Left ventricle myocardium superior (tissue), 1 donor: Measurements from ENCODE around the gene RNF128. TPM values are rescaled to one million over a fixed set of nuclear protein-coding genes. Genes with fewer than 3 reads are reported as not detected.
A peak's percentile ranks its signal among the peaks of the same experiment; 100 is the strongest.

Experiments used
- ATAC-seq: fragments of 200-7000 bp; cut with Tn5 transposase; one replicate; pipeline ENCODE4 v1.9.1; 2020; ENCODE audit warnings: mild to moderate bottlenecking, moderate library complexity
- DNase-seq: peaks from one replicate; pipeline ENCODE4 v3.0.0-alpha.2; 2020
- intact Hi-C: fragments of 100-400 bp; cut with micrococcal nuclease; formaldehyde crosslinking; loops from one replicate; pipeline ENCODE4 v1.11.0; 2022
- long read RNA-seq: library from polyadenylated mRNA; unstranded; transcript quantifications from one replicate; pipeline ENCODE4 v2.0.0, GENCODE V29; 2021
- total RNA-seq: library from RNA; stranded (reverse); fragmentation: NEBNext Ultra II Directional; extraction: Animal tissue kit (Norgen Biotek cat#: 25700); gene quantifications from one replicate; pipeline ENCODE4 v1.2.1, GENCODE V29; 2021
- donor health status: DM: no; HTN: yes; CAD: no; lungs with severe emphysema.

The RNF128 gene
- 0.15 TPM for total RNA-seq
- long read RNA-seq: 0 reads

GRCh38 chrX:106726485-106727437 lies at the start of gene RNF128:
Gene RNF128 (plus strand): TSS chrX:106726701. CDS start chrX:106726914, 213 bp downstream.
- peak; percentile 30 for DNase-seq
- ATAC-seq: peak; percentile 71
- intact Hi-C loops: no loop called here

- ATAC-seq (no peak), DNase-seq (no peak)
- intact Hi-C loops: no loop called here
These were observed 45.8 kb upstream of the RNF128 start for GRCh38 chrX:106680716-106681115.

GRCh38 chrX:106684207-106684606 lies 42.3 kb upstream of the RNF128 start:
- intact Hi-C loops: no loop called here
- DNase-seq (no peak), ATAC-seq (no peak)

- intact Hi-C loops: no loop called here
- ATAC-seq (no peak), DNase-seq (no peak)
These were observed 34.0 kb upstream of the RNF128 start for GRCh38 chrX:106692425-106693065.

- ATAC-seq (no peak), DNase-seq (no peak)
- intact Hi-C loops: no loop called here
These were observed 30.0 kb upstream of the RNF128 start for GRCh38 chrX:106696502-106696901.

- DNase-seq (no peak), ATAC-seq (no peak)
- intact Hi-C loops: no loop called here
These were observed 27.8 kb upstream of the RNF128 start for GRCh38 chrX:106698693-106699092.

- ATAC-seq: no peak
- intact Hi-C loops: no loop called here
- no peak for DNase-seq
These were observed 23.9 kb upstream of the RNF128 start for GRCh38 chrX:106702636-106703035.

GRCh38 chrX:106706466-106706865 lies 20.0 kb upstream of the RNF128 start:
- no peak for DNase-seq
- no peak for ATAC-seq
- intact Hi-C loops: no loop called here

- intact Hi-C loops: no loop called here
- ATAC-seq (peak; percentile 81), DNase-seq (no peak)
These were observed 18.6 kb upstream of the RNF128 start for GRCh38 chrX:106707771-106708454.

GRCh38 chrX:106710771-106711170 lies 15.7 kb upstream of the RNF128 start:
- intact Hi-C loops: no loop called here
- ATAC-seq (no peak), DNase-seq (no peak)

- no peak for ATAC-seq
- intact Hi-C loops: no loop called here
- DNase-seq: no peak
These were observed 15.1 kb upstream of the RNF128 start for GRCh38 chrX:106711375-106711774.

GRCh38 chrX:106716004-106716403 lies 10.5 kb upstream of the RNF128 start:
- intact Hi-C loops: no loop called here
- DNase-seq (no peak), ATAC-seq (no peak)

- ATAC-seq (no peak), DNase-seq (no peak)
- intact Hi-C loops: no loop called here
These were observed 10.0 kb upstream of the RNF128 start for GRCh38 chrX:106716463-106716862.

- ATAC-seq (no peak), DNase-seq (no peak)
- intact Hi-C loops: no loop called here
These were observed 7.8 kb upstream of the RNF128 start for GRCh38 chrX:106718709-106719108.

GRCh38 chrX:106725931-106726330 lies 570 bp upstream of the RNF128 start:
- DNase-seq (no peak), ATAC-seq (no peak)
- intact Hi-C loops: no loop called here

- ATAC-seq (no peak), DNase-seq (no peak)
- intact Hi-C loops: no loop called here
These were observed 1.8 kb downstream of the RNF128 start for GRCh38 chrX:106728337-106728736.

- intact Hi-C loops: no loop called here
- DNase-seq (no peak), ATAC-seq (no peak)
These were observed 3.9 kb downstream of the RNF128 start for GRCh38 chrX:106730401-106730800.

GRCh38 chrX:106731590-106731989 lies 5.1 kb downstream of the RNF128 start:
- no peak for DNase-seq
- intact Hi-C loops: no loop called here
- no peak for ATAC-seq

GRCh38 chrX:106734827-106735226 lies 8.3 kb downstream of the RNF128 start:
- ATAC-seq (no peak), DNase-seq (no peak)
- intact Hi-C loops: no loop called here

GRCh38 chrX:106740193-106740780 lies 13.8 kb downstream of the RNF128 start:
- no peak for ATAC-seq
- DNase-seq: no peak
- intact Hi-C loops: no loop called here
